Fibroblast of the aortic adventitia (primary cell): ENCODE data around the gene SMYD2. TPM values are rescaled to one million over a fixed set of nuclear protein-coding genes. Genes with fewer than 3 reads are reported as not detected.
A peak's percentile ranks its signal among the peaks of the same experiment; 100 is the strongest.

Experiments used
- DNase-seq: peaks from one replicate; pipeline ENCODE4 v3.0.0-alpha.2; 2010; ENCODE audit warnings: low read depth
- H3K4me3 ChIP-seq: 2 replicates; pipeline ENCODE4 v1.5.1; 2011; ENCODE audit warnings: low read depth, mild to moderate bottlenecking, control low read depth, low read length, moderate library complexity
- CTCF ChIP-seq: IDR thresholded peaks from 2 replicates; pipeline ENCODE4 v1.5.1; 2011; ENCODE audit warnings: mild to moderate bottlenecking, low read length, control low read depth, inconsistent platforms; ENCODE audit not compliant: insufficient read depth
- total RNA-seq: library from RNA; depleted of rRNA; stranded (reverse); fragments of >200 nt; gene quantifications from 2 replicates; pipeline ENCODE4 v1.2.3, GENCODE V29; 2012; ENCODE audit warnings: low replicate concordance

Gene SMYD2
- total RNA-seq, 1 donor, result 26.9 TPM

DNA sequence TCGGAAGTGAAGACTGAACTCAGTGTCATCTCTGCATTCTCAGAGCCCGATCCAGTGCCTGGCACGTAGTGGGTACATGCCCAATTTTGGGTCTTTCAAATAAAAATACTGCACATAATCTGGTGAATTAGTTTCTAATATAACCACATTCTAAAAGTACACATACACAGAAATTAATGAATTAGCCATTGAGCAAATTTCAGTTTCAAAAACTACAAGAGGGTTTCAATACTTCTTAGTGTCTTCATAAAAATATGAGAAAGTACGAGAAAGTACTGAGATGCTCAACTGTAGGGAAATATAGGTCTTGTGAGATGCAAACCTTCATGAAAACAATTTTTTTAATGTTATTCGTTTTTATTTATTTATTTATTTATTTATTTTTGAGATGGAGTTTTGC lies 86.9 kb downstream of the SMYD2 start:
- H3K4me3 ChIP-seq, result no peak overlapping the region
- no peak for TF ChIP-seq CTCF
- no peak for DNase-seq

DNA sequence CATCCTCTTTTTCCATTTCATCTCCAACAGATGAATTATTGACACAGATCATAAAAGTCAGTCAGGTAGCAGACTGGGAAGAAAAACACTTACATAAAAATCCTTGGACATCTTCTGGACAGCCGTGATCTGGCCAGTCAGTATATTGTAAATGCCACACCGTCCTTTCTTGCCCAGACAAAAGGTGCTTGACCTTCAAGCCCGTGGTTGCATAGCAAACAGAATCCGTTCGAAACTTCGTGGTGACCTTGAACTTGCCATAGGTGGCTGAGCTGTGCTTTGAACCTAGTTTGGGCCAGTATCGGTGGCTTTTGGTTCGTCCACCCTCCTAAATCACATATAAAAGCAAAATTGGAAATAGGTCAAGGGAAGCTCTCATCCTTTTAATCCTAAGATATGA lies 88.4 kb downstream of the SMYD2 start:
- no peak for TF ChIP-seq CTCF
- H3K4me3 ChIP-seq, result no peak overlapping the region
- no peak for DNase-seq

GRCh38 chr1:214370615-214371014 lies 89.7 kb downstream of the SMYD2 start:
- H3K4me3 ChIP-seq, result no peak overlapping the region
- DNase-seq, result no peak
- TF ChIP-seq CTCF, result no peak

DNA sequence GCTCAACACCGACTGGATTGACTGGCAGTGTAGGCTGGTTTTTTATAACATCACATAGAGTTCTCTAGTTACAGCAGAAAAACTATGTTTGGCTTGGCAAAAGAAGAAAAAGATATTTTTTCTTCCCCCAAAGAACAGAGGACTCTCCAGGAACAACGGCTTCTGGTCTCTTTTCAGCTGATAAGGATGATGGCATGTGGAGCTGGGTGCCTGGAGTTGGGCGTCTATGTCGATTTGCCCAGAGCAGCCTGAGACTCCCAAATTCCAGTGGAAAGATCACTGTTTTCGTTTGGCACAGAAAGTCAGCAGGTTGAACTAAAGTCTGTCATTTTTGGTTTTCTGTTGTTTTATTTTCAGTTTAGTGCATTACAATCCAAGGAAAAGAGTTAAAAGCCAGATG lies 91.1 kb downstream of the SMYD2 start:
- H3K4me3 ChIP-seq, result no peak overlapping the region
- DNase-seq, result peak; percentile 59
- no peak for TF ChIP-seq CTCF

DNA sequence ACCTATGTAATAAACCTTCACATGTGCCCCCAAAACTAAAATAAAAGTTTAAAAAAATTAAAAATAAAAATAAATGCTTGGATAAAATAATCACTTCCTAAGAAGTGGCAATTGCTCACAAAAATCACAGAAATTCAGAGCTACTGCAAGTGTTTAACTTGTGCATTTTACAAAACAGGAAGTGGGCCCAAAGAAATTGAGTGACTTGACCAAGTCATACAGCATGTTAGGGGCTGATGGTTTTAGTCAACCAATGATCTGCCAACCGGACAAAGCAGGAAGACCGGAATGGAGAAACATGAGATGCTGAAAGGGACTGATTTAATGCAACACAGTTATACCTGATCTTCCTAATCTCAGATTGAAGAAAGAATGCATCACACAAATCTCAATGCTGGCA lies 96.5 kb downstream of the SMYD2 start:
- DNase-seq, result no peak
- TF ChIP-seq CTCF, result no peak

DNA sequence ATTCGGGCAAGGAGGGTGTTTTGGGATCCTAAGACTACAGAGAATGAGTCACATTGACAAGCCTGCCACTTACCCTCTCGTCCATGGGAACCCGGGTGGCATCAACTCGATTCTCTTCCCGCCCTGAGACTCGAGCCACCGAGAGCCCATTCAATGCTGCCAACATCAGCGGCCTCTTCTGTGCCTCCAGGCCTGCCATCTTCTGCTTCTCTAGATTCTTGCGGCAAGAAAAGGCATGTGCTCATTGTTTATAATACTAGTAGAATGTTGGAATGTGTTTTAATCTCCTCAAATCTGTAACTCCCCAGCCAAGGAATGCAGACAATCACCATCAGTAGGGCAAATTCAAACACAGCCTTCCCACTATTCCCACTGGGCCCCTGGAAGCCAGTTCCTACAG lies 96.9 kb downstream of the SMYD2 start:
- peak; percentile 89 for DNase-seq
- H3K4me3 ChIP-seq, result no peak overlapping the region
- TF ChIP-seq CTCF, result no peak

More for the DNA sequence above, 96.5 kb downstream of the SMYD2 start:
- H3K4me3 ChIP-seq, result no peak overlapping the region

DNA sequence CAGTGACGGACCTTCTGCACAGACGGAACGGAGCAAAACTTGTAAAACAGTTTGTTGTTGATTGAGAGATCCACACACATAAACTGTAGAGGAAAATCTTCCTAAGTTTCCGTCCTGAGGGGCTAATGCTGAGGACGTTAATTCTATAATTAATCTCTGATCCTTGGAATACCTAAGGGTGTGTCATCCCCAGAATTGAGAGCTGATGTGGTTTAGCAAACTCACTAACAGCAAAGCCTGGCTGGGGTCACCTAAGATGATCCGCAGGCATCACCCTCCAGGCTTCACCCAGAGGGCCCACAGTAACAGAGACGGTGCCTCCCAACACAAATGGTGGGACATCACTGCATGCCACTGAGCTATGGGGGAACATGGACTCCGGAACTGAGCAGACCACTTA lies 97.5 kb downstream of the SMYD2 start:
- no peak for TF ChIP-seq CTCF
- no peak for DNase-seq
- H3K4me3 ChIP-seq, result no peak overlapping the region
